ENCODE data around the gene FUT2.
"Not testable (repeated sequence)": the region's sequence is repeated elsewhere in the genome, so short reads cannot be mapped to it uniquely, and the experiment has no call there.

FUT2 gene

DNA sequence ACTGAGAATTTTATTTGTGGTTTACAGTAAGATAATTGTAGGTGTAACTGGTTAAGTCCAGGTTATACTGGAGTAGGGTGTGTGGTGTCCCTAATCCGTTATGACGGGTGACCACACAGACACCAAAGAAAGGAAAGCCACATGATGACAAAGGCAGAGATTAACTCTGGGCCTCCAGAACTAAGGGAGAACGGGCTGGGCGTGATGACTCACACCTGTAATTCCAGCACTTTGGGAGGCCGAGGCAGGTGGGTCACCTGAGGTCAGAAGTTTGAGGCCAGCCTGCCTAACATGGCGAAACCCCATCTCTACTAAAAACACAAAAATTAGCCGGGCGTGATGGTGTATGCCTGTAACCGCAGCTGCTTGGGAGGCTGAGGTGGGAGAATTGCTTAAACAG, 10.2 kb upstream of the FUT2 start:
- no peaks in the 10 kb centered on the region for H4K20me1 ChIP-seq (ENCODE audit: low read depth, low read length)
- H3K9me2 ChIP-seq (replicated peaks; ENCODE audit: insufficient read depth, low read length): no peaks in the 10 kb centered on the region
- H3K27ac ChIP-seq (ENCODE audit: low read depth, low read length): no peak overlapping the region
- H3K27me3 ChIP-seq (ENCODE audit: low read length): no peaks in the 10 kb centered on the region
- H3K4me2 ChIP-seq (ENCODE audit: low read depth, low read length, poor library complexity, severe bottlenecking): no peak overlapping the region
- TF ChIP-seq, protein P1, sequence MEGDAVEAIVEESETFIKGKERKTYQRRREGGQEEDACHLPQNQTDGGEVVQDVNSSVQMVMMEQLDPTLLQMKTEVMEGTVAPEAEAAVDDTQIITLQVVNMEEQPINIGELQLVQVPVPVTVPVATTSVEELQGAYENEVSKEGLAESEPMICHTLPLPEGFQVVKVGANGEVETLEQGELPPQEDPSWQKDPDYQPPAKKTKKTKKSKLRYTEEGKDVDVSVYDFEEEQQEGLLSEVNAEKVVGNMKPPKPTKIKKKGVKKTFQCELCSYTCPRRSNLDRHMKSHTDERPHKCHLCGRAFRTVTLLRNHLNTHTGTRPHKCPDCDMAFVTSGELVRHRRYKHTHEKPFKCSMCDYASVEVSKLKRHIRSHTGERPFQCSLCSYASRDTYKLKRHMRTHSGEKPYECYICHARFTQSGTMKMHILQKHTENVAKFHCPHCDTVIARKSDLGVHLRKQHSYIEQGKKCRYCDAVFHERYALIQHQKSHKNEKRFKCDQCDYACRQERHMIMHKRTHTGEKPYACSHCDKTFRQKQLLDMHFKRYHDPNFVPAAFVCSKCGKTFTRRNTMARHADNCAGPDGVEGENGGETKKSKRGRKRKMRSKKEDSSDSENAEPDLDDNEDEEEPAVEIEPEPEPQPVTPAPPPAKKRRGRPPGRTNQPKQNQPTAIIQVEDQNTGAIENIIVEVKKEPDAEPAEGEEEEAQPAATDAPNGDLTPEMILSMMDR (IDR thresholded peaks at IDR 0.05; ENCODE audit: insufficient read depth, low read length, poor library complexity, severe bottlenecking): no peak
- TF ChIP-seq EZH2phosphoT487 (conservative IDR thresholded peaks at IDR 0.05; ENCODE audit: low read length): no peak
- H3K79me2 ChIP-seq (ENCODE audit: insufficient read depth, low read length): no peaks in the 10 kb centered on the region
- H3K4me3 ChIP-seq (ENCODE audit: insufficient read depth, low read length, poor library complexity, severe bottlenecking): no peak overlapping the region
- H3K9me3 ChIP-seq (ENCODE audit: insufficient read depth, low read length): no peaks in the 10 kb centered on the region
- no peak overlapping the region for H2AFZ ChIP-seq (ENCODE audit: low read depth, low read length, severe bottlenecking)
- H3F3A ChIP-seq (ENCODE audit: insufficient read depth): no peaks in the 10 kb centered on the region
- H3K9ac ChIP-seq (ENCODE audit: low read length): no peak overlapping the region
- H3K36me3 ChIP-seq (ENCODE audit: low read length): no peaks in the 10 kb centered on the region

DNA sequence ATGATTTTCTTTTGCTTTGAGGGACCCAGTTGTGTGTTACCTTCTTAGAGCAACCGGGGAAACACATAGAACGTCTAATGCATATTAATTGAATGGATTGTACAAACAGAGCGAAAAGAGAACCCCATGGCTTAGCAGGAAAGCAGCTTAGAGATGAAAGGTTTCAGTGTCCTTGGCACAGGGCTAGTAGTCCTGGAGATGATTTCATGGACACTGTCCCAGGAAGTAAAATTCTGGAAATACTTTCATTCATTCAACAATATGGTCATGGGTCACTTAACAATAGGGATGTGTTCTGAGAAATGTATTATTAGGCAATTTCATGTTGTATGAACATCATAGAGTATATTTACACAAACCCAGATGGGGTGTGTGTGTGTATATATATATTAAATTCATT, 9.7 kb upstream of the FUT2 start:
- Histone ChIP-seq H3F3A (ENCODE audit: insufficient read depth) (no peaks in the 10 kb centered on the region), H3K36me3 (ENCODE audit: low read length) (no peaks in the 10 kb centered on the region), H3K4me3 (ENCODE audit: insufficient read depth, low read length, poor library complexity, severe bottlenecking) (no peak overlapping the region), H3K4me2 (ENCODE audit: low read depth, low read length, poor library complexity, severe bottlenecking) (no peak overlapping the region), H2AFZ (ENCODE audit: low read depth, low read length, severe bottlenecking) (no peak overlapping the region), H3K9ac (ENCODE audit: low read length) (no peak overlapping the region), H3K9me2 (replicated peaks; ENCODE audit: insufficient read depth, low read length) (no peaks in the 10 kb centered on the region), H3K79me2 (ENCODE audit: insufficient read depth, low read length) (no peaks in the 10 kb centered on the region), H3K9me3 (ENCODE audit: insufficient read depth, low read length) (no peaks in the 10 kb centered on the region), H3K27ac (ENCODE audit: low read depth, low read length) (no peak overlapping the region), H4K20me1 (ENCODE audit: low read depth, low read length) (no peaks in the 10 kb centered on the region), H3K27me3 (ENCODE audit: low read length) (no peaks in the 10 kb centered on the region)
- TF ChIP-seq EZH2phosphoT487 (conservative IDR thresholded peaks at IDR 0.05; ENCODE audit: low read length): no peak
- TF ChIP-seq, protein P1 (IDR thresholded peaks at IDR 0.05; ENCODE audit: insufficient read depth, low read length, poor library complexity, severe bottlenecking): no peak

DNA sequence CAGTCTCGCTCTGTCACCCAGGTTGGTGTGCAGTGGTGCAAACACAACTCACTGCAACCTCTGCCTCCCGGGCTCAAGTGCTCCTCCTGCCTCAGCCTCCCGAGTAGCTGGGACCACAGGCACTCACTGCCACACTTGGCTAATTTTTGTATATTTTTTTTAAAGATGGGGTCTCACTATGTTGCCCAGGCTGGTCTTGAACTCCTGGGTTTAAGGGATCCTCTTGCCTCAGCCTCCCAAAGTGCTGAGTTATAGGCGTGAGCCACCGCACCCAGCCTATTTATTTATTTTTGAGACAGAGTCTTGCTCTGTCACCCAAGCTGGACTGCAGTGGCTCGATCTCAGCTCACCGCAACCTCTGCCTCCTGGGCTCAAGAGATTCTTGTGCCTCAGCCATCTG, 9.1 kb upstream of the FUT2 start:
- H3K27ac ChIP-seq (ENCODE audit: low read depth, low read length); H3F3A ChIP-seq (ENCODE audit: insufficient read depth); H3K4me3 ChIP-seq (ENCODE audit: insufficient read depth, low read length, poor library complexity, severe bottlenecking); H3K9me2 ChIP-seq (replicated peaks; ENCODE audit: insufficient read depth, low read length); H4K20me1 ChIP-seq (ENCODE audit: low read depth, low read length); H3K9me3 ChIP-seq (ENCODE audit: insufficient read depth, low read length); H3K79me2 ChIP-seq (ENCODE audit: insufficient read depth, low read length); H3K9ac ChIP-seq (ENCODE audit: low read length); H3K4me2 ChIP-seq (ENCODE audit: low read depth, low read length, poor library complexity, severe bottlenecking); H2AFZ ChIP-seq (ENCODE audit: low read depth, low read length, severe bottlenecking); H3K36me3 ChIP-seq (ENCODE audit: low read length); H3K27me3 ChIP-seq (ENCODE audit: low read length): not testable (repeated sequence)

DNA sequence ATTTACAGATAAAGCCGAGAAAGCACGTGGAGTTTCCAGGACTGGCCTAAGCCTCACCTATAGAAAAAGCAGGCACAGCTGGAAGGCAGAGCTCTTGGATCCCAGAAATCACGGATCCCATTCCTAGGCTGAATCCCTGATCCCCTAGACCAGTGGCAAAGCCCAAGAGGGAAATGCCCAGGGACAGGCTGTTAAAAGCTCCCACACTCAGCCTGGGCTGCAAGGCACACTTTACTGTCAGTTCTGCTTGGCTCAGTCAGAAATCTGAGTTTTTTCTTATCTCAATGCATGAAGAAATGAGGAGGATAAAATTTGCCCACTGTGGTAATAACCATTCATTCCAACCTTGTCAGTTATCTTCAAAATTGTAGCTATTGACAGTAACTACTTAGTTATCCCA, 8.0 kb upstream of the FUT2 start:
- Histone ChIP-seq H2AFZ (ENCODE audit: low read depth, low read length, severe bottlenecking) (no peak overlapping the region), H3F3A (ENCODE audit: insufficient read depth) (no peaks in the 10 kb centered on the region), H4K20me1 (ENCODE audit: low read depth, low read length) (no peaks in the 10 kb centered on the region), H3K9me3 (ENCODE audit: insufficient read depth, low read length) (no peaks in the 10 kb centered on the region), H3K79me2 (ENCODE audit: insufficient read depth, low read length) (no peaks in the 10 kb centered on the region), H3K27me3 (ENCODE audit: low read length) (no peaks in the 10 kb centered on the region), H3K4me2 (ENCODE audit: low read depth, low read length, poor library complexity, severe bottlenecking) (no peak overlapping the region), H3K27ac (ENCODE audit: low read depth, low read length) (no peak overlapping the region), H3K9me2 (replicated peaks; ENCODE audit: insufficient read depth, low read length) (no peaks in the 10 kb centered on the region), H3K36me3 (ENCODE audit: low read length) (no peaks in the 10 kb centered on the region), H3K9ac (ENCODE audit: low read length) (no peak overlapping the region), H3K4me3 (ENCODE audit: insufficient read depth, low read length, poor library complexity, severe bottlenecking) (no peak overlapping the region)
- TF ChIP-seq, protein P1 (IDR thresholded peaks at IDR 0.05; ENCODE audit: insufficient read depth, low read length, poor library complexity, severe bottlenecking): no peak
- no peak for TF ChIP-seq EZH2phosphoT487 (conservative IDR thresholded peaks at IDR 0.05; ENCODE audit: low read length)
